Spinal cord (tissue), 10 donors: ENCODE measurements around the gene SASH1. TPM values are rescaled to one million over a fixed set of nuclear protein-coding genes. Genes with fewer than 3 reads are reported as not detected.

Experiments used
- DNase-seq, 6 donors: peaks; one replicate each; pipeline versions ENCODE4 v3.0.0 to v3.0.0-alpha.2; 2013 to 2015; ENCODE audit warnings: low spot score in 6 of 6, low read depth in 4 of 6
- H3K27ac ChIP-seq: one replicate; pipeline ENCODE4 v1.5.1; 2013; ENCODE audit warnings: low read depth, low read length, control low read depth
- H3K27me3 ChIP-seq: one replicate; pipeline ENCODE4 v1.6.1; 2013; ENCODE audit warnings: low read length; ENCODE audit not compliant: control insufficient read depth, insufficient read depth
- H3K36me3 ChIP-seq: one replicate; pipeline ENCODE4 v1.6.1; 2013; ENCODE audit warnings: low read length; ENCODE audit not compliant: control insufficient read depth, insufficient read depth
- H3K4me1 ChIP-seq: one replicate; pipeline ENCODE4 v1.6.1; 2013; ENCODE audit warnings: low read length; ENCODE audit not compliant: control insufficient read depth, insufficient read depth
- H3K4me3 ChIP-seq: one replicate; pipeline ENCODE4 v1.5.1; 2013; ENCODE audit warnings: low read depth, low read length, control low read depth
- H3K9me3 ChIP-seq: one replicate; pipeline ENCODE4 v1.6.1; 2013; ENCODE audit warnings: low read length; ENCODE audit not compliant: control insufficient read depth, insufficient read depth
- WGBS: methylation state at CpG from one replicate; pipeline ENCODE4 v1.1.5; 2013; ENCODE audit warnings: missing lambda C conversion rate; ENCODE audit not compliant: insufficient coverage; 5-methylcytosine and 5-hydroxymethylcytosine counted together
- polyA plus RNA-seq, 2 donors: library from polyadenylated mRNA; unstranded; fragments of 120-200 nt; gene quantifications; one replicate each; pipeline ENCODE4 v1.2.1, GENCODE V29; 2013; ENCODE audit not compliant: insufficient read length in 2 of 2
- total RNA-seq, 2 donors: library from RNA; depleted of rRNA in 1 of 2; stranded (reverse); fragments of 120-200 nt in 1 of 2; fragments of >200 nt in 1 of 2; gene quantifications; one replicate each; pipeline versions ENCODE4 v1.2.3 to v1.2.4, GENCODE V29; 2013 to 2014
- donor health status: healthy.

SASH1 gene
- total and polyA plus RNA-seq, 4 donors: 51.0 to 77.3 (median 59.4) TPM

DNA sequence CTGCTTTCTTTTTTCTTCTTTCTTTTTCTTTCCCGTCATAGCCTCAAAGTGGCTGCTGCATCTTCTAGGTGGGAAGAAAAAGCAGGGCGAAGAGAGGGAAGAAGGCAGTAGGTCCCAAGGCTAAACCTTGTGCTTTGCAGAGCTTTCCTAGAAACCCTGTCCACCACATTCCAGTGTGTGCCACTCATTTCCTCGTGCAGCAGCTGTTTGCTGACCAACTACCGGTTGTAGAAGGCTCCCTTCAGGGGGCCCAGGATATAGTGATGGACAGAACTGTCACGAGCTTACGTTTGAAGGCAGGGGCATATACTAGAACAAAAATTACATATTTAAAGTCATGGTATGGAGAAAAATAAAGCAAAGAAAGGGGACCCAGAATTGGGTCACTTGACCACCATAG, 103.0 kb downstream of the SASH1 start:
- no peaks in the 10 kb centered on the region for H3K9me3 ChIP-seq
- no CpG with 5 or more reads among the region's 6 CpGs for WGBS
- no peaks in the 10 kb centered on the region for H3K27me3 ChIP-seq
- H3K36me3 ChIP-seq: peaks cover 6% of the 10 kb centered on the region
- no peak overlapping the region for H3K27ac ChIP-seq
- H3K4me1 ChIP-seq: peaks cover 7% of the 10 kb centered on the region
- DNase-seq: no peak
- no peak overlapping the region for H3K4me3 ChIP-seq

DNA sequence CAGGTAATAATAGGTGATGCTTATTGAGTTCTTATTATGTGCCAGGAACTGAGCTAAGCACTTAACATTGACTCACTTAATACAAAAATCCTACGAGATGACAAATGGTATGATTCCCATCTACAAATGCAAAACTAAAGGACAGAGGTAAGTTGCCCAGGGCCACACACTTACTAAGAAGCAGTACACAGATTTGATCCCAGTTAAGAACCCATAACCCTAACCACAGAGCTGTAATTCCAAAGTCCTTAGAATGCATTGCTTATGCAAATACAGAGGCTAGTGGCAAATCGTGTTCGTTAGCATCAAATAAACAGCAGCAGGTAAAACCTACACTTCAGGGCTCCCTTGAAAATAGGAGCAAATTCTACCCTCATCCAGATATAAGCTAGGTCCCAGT, 104.0 kb downstream of the SASH1 start:
- Histone ChIP-seq H3K27ac (no peak overlapping the region), H3K4me1 (peaks cover 3% of the 10 kb centered on the region), H3K4me3 (no peak overlapping the region), H3K36me3 (peaks cover 6% of the 10 kb centered on the region), H3K9me3 (no peaks in the 10 kb centered on the region), H3K27me3 (no peaks in the 10 kb centered on the region)
- no peak for DNase-seq
- 100% methylated on average over 1 of the region's 3 CpGs for WGBS

GRCh38 chr6:148447521-148448230, 105.0 kb downstream of the SASH1 start:
- Histone ChIP-seq H3K9me3 (no peaks in the 10 kb centered on the region), H3K27me3 (no peaks in the 10 kb centered on the region), H3K36me3 (peaks cover 6% of the 10 kb centered on the region), H3K27ac (no peak overlapping the region), H3K4me1 (peaks cover 10% of the 10 kb centered on the region), H3K4me3 (no peak overlapping the region)
- WGBS: 84% methylated on average over 5 of the region's 12 CpGs
- DNase-seq: no peak

DNA sequence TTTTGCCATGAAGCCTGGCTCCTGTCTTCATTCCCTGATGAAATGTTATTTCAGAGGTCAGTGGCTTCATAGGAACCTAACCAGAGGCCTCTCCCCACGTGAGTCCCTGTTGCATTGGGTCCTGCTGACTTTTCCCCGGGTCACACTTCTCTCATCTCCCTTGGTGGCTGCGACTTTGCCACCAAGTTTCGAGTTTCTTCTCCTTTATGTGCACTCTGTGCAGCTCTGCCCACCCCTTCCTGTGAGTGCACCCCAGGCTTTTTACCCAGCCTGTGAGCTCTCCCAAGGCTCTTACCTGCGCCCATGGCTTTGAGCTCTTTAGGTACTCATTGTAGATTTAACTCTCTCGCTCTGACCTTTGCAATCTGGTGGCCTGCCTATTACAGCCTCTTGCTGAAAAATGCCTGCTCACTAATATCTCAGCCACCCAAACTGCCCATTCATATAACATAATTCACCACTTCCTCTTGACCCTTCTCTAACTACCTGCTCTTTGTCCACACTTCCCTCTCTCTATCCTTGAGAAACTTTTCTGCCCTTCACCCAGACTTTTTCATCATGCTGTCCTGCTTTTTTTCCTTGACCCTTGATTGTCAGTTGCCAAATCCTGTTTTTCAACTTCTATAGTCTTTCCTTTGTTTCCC, 105.9 kb downstream of the SASH1 start:
- WGBS: 83% methylated on average over 6 of the region's 6 CpGs
- Histone ChIP-seq H3K27me3 (no peaks in the 10 kb centered on the region), H3K27ac (no peak overlapping the region), H3K36me3 (peaks cover 6% of the 10 kb centered on the region), H3K4me1 (peaks cover 17% of the 10 kb centered on the region), H3K4me3 (no peak overlapping the region), H3K9me3 (no peaks in the 10 kb centered on the region)
- no peak for DNase-seq

- H3K27ac ChIP-seq: no peak overlapping the region
These were observed 108.2 kb downstream of the SASH1 start for GRCh38 chr6:148450866-148451265.

DNA sequence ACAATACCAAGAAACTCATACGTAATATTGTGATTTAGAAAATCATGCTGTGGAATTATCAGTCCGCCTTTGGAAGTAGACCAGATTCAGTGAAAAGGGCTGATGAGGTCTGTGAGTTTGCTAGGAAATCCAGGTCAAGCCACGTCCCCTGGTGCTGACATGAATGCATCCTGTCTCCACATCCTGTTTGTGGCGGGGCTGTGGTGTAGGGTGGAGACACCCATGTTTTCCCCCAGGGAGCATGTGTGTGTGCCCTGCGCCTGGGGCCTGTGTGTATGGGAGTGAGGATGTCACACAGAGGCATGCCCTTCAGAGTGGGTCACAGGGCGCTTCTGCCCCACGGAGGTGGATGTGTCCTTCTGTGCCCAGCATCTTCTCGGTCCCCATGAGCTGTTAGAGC, 109.1 kb downstream of the SASH1 start:
- WGBS: 92% methylated on average over 4 of the region's 8 CpGs
- Histone ChIP-seq H3K4me1 (peaks cover 48% of the 10 kb centered on the region), H3K27ac (no peak overlapping the region), H3K9me3 (no peaks in the 10 kb centered on the region), H3K36me3 (peaks cover 12% of the 10 kb centered on the region), H3K27me3 (no peaks in the 10 kb centered on the region), H3K4me3 (no peak overlapping the region)
- DNase-seq: no peak

More at GRCh38 chr6:148450866-148451265, 108.2 kb downstream of the SASH1 start:
- no peak for DNase-seq
- Histone ChIP-seq H3K36me3 (peaks cover 12% of the 10 kb centered on the region), H3K4me1 (peaks cover 40% of the 10 kb centered on the region), H3K4me3 (no peak overlapping the region), H3K27me3 (no peaks in the 10 kb centered on the region), H3K9me3 (no peaks in the 10 kb centered on the region)

GRCh38 chr6:148452876-148453275, 110.2 kb downstream of the SASH1 start:
- no peak overlapping the region for H3K27ac ChIP-seq

DNA sequence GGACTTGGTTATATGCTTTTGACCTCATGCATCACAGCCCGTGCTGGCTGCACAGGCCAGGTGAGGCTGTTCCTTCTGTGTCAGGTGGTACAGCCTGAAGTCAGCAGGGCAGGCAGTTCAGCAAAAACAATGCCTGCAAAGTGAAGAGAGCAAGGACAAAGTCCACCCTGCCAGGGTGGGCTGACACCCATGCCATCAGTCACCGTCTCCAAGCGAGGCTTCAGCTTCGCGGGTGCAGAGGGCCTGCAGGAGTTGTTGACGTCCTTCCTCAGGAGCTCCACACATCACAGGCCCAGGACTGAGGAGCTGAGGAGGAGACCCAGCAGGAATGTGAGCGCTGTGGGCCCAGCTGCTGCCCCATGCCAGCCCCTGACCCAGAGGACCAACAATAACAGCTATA, 111.3 kb downstream of the SASH1 start:
- peaks cover 48% of the 10 kb centered on the region for H3K4me1 ChIP-seq
- no peak for DNase-seq
- H3K36me3 ChIP-seq: peaks cover 7% of the 10 kb centered on the region
- H3K9me3 ChIP-seq: no peaks in the 10 kb centered on the region
- WGBS: 95% methylated on average over 7 of the region's 7 CpGs
- H3K27ac ChIP-seq: no peak overlapping the region
- no peak overlapping the region for H3K4me3 ChIP-seq
- no peaks in the 10 kb centered on the region for H3K27me3 ChIP-seq

More at GRCh38 chr6:148452876-148453275, 110.2 kb downstream of the SASH1 start:
- Histone ChIP-seq H3K9me3 (no peaks in the 10 kb centered on the region), H3K4me3 (no peak overlapping the region), H3K36me3 (peaks cover 7% of the 10 kb centered on the region), H3K27me3 (no peaks in the 10 kb centered on the region), H3K4me1 (peaks cover 48% of the 10 kb centered on the region)
- DNase-seq: no peak
- 71% methylated on average over 13 of the region's 16 CpGs for WGBS

DNA sequence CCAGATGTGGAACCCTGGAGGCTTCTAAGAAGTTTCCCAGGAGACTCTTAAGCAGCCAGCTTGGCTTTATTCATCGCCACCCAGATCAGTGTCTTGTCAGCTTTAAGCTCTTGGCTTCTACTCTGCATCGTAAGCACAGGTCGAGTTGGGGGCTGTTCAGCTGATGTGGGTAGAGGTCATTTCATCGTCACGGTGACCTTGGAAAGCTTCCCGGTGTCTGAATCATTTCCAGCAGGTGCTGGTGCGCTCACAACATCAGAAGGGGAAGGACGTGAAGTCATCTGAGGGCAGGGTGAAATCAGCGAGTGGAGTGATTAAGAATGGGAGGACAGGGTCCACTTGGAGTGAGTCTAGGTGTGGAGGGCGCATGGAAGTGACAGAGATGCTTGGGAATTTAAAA, 112.6 kb downstream of the SASH1 start:
- Histone ChIP-seq H3K4me3 (no peak overlapping the region), H3K9me3 (no peaks in the 10 kb centered on the region), H3K27me3 (no peaks in the 10 kb centered on the region), H3K27ac (peak overlapping the region; percentile 90), H3K4me1 (peaks cover 53% of the 10 kb centered on the region), H3K36me3 (peaks cover 7% of the 10 kb centered on the region)
- no peak for DNase-seq
- WGBS: 41% methylated on average over 8 of the region's 10 CpGs
